GM12878 (cell line): Measurements from ENCODE around the gene RAD21L1.

Experiments
- BHLHE40 ChIP-seq, 2 experiments: fragments of 450-650 bp in 1 of 2; IDR thresholded peaks; 2 replicates each; pipeline ENCODE4 v1.6.1; 2011 to 2017; ENCODE audit warnings: low read depth in 2 of 2, borderline replicate concordance in 1 of 2, improper control_type of control experiment in 1 of 2, low read length in 1 of 2, mild to moderate bottlenecking in 1 of 2
- CTCF ChIP-seq, 3 experiments: IDR thresholded peaks in 2 of 3; conservative IDR thresholded peaks in 1 of 3; 2 replicates each; pipeline ENCODE4 v1.5.1; 2011; ENCODE audit warnings: low read depth in 3 of 3, low read length in 3 of 3, mild to moderate bottlenecking in 3 of 3, control low read depth in 2 of 3, moderate library complexity in 2 of 3, inconsistent platforms in 1 of 3, mixed read lengths in 1 of 3; ENCODE audit not compliant: control insufficient read depth in 2 of 3, insufficient read depth in 1 of 3; ENCODE audit errors: extremely low read depth in 1 of 3
- EZH2 ChIP-seq: IDR thresholded peaks from 2 replicates; pipeline ENCODE4 v1.6.1; 2012; ENCODE audit warnings: low read depth, mild to moderate bottlenecking, control low read depth, inconsistent platforms, low read length, borderline replicate concordance; ENCODE audit not compliant: control insufficient read depth
- NFXL1 ChIP-seq: fragments of 450-650 bp; IDR thresholded peaks from 2 replicates; pipeline ENCODE4 v1.6.1; 2017; ENCODE audit warnings: antibody characterized with exemption, mild to moderate bottlenecking, borderline replicate concordance
- TCF12 ChIP-seq: IDR thresholded peaks from 2 replicates; pipeline ENCODE4 v1.6.1; 2011; ENCODE audit warnings: low read depth, mild to moderate bottlenecking, low read length
- YY1 ChIP-seq: IDR thresholded peaks from 2 replicates; pipeline ENCODE4 v1.6.1; 2011; ENCODE audit warnings: low read depth, mild to moderate bottlenecking, low read length
- TF ChIP-seq, protein P1 (sequence below): fragments of 450-650 bp; IDR thresholded peaks from 2 replicates; pipeline ENCODE4 v1.6.1; 2016; ENCODE audit warnings: mild to moderate bottlenecking, moderate library complexity, borderline replicate concordance
- TF ChIP-seq, protein P2 (sequence below): fragments of 450-650 bp; IDR thresholded peaks from 2 replicates; pipeline ENCODE4 v1.6.1; 2016; ENCODE audit warnings: mild to moderate bottlenecking
- TF ChIP-seq, protein P3 (sequence below): IDR thresholded peaks from 2 replicates; pipeline ENCODE4 v1.6.1; 2012; ENCODE audit warnings: low read depth, low read length, improper control_type of control experiment
- TF ChIP-seq, protein P4 (sequence below): IDR thresholded peaks from 2 replicates; pipeline ENCODE4 v1.6.1; 2012; ENCODE audit warnings: low read length, inconsistent platforms

DNA sequence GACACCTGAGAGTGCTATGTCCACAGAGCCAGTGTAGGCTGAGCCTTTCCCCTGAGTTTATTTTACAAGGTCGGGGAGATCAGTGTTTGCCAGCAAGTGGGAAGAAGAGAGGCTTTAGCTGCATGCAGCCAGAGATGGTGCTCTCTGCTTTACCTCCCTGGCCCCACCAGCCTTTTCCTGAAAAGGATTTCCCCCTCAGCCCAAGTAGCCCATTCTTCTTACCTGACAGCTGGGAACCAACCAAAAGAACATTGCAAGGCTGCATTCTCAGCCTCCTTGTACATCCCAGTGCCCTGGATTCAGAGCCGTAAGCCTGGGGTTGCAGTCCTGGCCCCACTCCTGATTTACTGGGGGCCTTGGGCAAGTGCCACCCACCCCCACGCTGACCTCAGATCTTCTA, 57.1 kb downstream of the RAD21L1 start:
- TF ChIP-seq CTCF (IDR thresholded peaks at IDR 0.05 in 2 of 3, conservative IDR thresholded peaks at IDR 0.05 in 1 of 3; ENCODE audit: control insufficient read depth in 2 of 3, extremely low read depth in 1 of 3, insufficient read depth in 1 of 3, low read depth in 3 of 3, low read length in 3 of 3) (no peak), YY1 (no peak), NFXL1 (no peak), EZH2 (no peak), TCF12 (no peak), BHLHE40 (IDR thresholded peaks at IDR 0.05; ENCODE audit: borderline replicate concordance in 1 of 2, low read depth in 2 of 2, low read length in 1 of 2) (no peak)
- TF ChIP-seq, protein P1, sequence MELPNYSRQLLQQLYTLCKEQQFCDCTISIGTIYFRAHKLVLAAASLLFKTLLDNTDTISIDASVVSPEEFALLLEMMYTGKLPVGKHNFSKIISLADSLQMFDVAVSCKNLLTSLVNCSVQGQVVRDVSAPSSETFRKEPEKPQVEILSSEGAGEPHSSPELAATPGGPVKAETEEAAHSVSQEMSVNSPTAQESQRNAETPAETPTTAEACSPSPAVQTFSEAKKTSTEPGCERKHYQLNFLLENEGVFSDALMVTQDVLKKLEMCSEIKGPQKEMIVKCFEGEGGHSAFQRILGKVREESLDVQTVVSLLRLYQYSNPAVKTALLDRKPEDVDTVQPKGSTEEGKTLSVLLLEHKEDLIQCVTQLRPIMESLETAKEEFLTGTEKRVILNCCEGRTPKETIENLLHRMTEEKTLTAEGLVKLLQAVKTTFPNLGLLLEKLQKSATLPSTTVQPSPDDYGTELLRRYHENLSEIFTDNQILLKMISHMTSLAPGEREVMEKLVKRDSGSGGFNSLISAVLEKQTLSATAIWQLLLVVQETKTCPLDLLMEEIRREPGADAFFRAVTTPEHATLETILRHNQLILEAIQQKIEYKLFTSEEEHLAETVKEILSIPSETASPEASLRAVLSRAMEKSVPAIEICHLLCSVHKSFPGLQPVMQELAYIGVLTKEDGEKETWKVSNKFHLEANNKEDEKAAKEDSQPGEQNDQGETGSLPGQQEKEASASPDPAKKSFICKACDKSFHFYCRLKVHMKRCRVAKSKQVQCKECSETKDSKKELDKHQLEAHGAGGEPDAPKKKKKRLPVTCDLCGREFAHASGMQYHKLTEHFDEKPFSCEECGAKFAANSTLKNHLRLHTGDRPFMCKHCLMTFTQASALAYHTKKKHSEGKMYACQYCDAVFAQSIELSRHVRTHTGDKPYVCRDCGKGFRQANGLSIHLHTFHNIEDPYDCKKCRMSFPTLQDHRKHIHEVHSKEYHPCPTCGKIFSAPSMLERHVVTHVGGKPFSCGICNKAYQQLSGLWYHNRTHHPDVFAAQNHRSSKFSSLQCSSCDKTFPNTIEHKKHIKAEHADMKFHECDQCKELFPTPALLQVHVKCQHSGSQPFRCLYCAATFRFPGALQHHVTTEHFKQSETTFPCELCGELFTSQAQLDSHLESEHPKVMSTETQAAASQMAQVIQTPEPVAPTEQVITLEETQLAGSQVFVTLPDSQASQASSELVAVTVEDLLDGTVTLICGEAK: no peak
- TF ChIP-seq, protein P2, sequence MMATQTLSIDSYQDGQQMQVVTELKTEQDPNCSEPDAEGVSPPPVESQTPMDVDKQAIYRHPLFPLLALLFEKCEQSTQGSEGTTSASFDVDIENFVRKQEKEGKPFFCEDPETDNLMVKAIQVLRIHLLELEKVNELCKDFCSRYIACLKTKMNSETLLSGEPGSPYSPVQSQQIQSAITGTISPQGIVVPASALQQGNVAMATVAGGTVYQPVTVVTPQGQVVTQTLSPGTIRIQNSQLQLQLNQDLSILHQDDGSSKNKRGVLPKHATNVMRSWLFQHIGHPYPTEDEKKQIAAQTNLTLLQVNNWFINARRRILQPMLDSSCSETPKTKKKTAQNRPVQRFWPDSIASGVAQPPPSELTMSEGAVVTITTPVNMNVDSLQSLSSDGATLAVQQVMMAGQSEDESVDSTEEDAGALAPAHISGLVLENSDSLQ: no peak
- TF ChIP-seq, protein P3, sequence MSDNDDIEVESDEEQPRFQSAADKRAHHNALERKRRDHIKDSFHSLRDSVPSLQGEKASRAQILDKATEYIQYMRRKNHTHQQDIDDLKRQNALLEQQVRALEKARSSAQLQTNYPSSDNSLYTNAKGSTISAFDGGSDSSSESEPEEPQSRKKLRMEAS: no peak
- TF ChIP-seq, protein P4, sequence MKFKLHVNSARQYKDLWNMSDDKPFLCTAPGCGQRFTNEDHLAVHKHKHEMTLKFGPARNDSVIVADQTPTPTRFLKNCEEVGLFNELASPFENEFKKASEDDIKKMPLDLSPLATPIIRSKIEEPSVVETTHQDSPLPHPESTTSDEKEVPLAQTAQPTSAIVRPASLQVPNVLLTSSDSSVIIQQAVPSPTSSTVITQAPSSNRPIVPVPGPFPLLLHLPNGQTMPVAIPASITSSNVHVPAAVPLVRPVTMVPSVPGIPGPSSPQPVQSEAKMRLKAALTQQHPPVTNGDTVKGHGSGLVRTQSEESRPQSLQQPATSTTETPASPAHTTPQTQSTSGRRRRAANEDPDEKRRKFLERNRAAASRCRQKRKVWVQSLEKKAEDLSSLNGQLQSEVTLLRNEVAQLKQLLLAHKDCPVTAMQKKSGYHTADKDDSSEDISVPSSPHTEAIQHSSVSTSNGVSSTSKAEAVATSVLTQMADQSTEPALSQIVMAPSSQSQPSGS: no peak
